LNCaP clone FGC (cell line): ENCODE measurements around the gene CELF1.
"Not testable (repeated sequence)": the region's sequence is repeated elsewhere in the genome, so short reads cannot be mapped to it uniquely, and the experiment has no call there.

Experiments
- DNase-seq: peaks from one replicate; pipeline ENCODE4 v3.0.0-alpha.2; 2011; ENCODE audit warnings: low read depth
- H3K4me3 ChIP-seq: 2 replicates; pipeline ENCODE4 v1.5.1; 2011; ENCODE audit warnings: mild to moderate bottlenecking, low read depth, low read length, control low read depth
- CTCF ChIP-seq: IDR thresholded peaks from 2 replicates; pipeline ENCODE4 v1.5.1; 2012; ENCODE audit warnings: mild to moderate bottlenecking; ENCODE audit not compliant: control insufficient read depth, insufficient read depth; ENCODE audit errors: extremely low read depth

The CELF1 gene

DNA sequence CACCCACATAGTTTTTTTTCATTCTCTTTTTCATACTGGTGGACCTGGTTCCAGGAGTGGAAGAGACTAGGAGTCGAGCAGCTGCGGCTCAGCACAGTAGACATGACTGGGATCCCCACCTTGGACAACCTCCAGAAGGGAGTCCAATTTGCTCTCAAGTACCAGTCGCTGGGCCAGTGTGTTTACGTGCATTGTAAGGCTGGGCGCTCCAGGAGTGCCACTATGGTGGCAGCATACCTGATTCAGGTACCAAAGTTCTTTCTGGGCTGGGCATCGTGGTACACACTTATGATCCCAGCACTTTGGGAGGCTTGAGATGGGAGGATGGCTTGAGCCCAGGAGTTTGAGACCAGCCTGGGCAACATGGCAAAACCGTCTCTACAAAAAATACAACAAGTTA is 16.7 kb upstream of the CELF1 start:
- no peak for DNase-seq
- TF ChIP-seq CTCF, result no peak
- no peak overlapping the region for H3K4me3 ChIP-seq

- peak overlapping the region; percentile 92 for H3K4me3 ChIP-seq
- no peak for TF ChIP-seq CTCF
- DNase-seq, result no peak
Observed at GRCh38 chr11:47566149-47566698, 13.3 kb upstream of the CELF1 start.

GRCh38 chr11:47565340-47566148 is 12.6 kb upstream of the CELF1 start, which contains the start of gene PTPMT1:
PTPMT1 (plus strand) TSS chr11:47565599; CDS start chr11:47565623, 24 bp downstream.
- H3K4me3 ChIP-seq, result peak within 1 kb of the TSS; percentile 92
- DNase-seq, result peak; percentile 17
- TF ChIP-seq CTCF, result no peak

DNA sequence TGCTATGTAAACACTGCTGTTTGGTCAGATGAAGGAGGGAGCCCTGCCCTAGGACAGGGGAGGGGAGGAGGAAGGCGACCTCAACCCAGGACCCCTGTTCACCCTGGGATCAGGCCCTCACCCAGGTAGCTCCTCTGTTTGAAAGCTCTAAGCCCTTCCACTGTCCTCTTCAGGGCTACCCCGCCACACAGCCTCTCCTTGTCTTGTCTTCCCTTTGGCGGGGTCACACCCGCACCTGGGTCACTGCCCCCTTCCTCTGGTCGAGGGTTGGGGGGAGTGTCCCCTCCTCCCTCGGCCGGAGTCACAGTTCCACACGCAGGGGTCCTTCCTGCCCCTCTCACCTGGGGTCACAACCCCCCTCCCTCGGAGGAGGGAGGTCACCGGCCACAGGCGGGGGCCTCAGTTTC is 12.0 kb upstream of the CELF1 start:
- no peak for TF ChIP-seq CTCF
- H3K4me3 ChIP-seq, result peak overlapping the region; percentile 92
- DNase-seq, result no peak

- DNase-seq, result not testable (repeated sequence)
- H3K4me3 ChIP-seq, result peak overlapping the region; percentile 92; the same call in 1 of the 2 replicates
Observed at GRCh38 chr11:47564366-47564765, 11.4 kb upstream of the CELF1 start.

GRCh38 chr11:47562393-47562792 is 9.5 kb upstream of the CELF1 start:
- not testable (repeated sequence) for DNase-seq, H3K4me3 ChIP-seq

- TF ChIP-seq CTCF, result no peak
- H3K4me3 ChIP-seq, result no peak overlapping the region
- DNase-seq, result no peak
Observed at GRCh38 chr11:47560426-47560825, 7.5 kb upstream of the CELF1 start.

GRCh38 chr11:47558695-47559094 is 5.8 kb upstream of the CELF1 start:
- no peak overlapping the region for H3K4me3 ChIP-seq
- TF ChIP-seq CTCF, result no peak
- DNase-seq, result no peak

GRCh38 chr11:47557004-47557403 is 4.1 kb upstream of the CELF1 start:
- H3K4me3 ChIP-seq, DNase-seq: not testable (repeated sequence)
